ENCODE results near the gene NDOR1. TPM values are rescaled to one million over a fixed set of nuclear protein-coding genes. Genes with fewer than 3 reads are reported as not detected.

NDOR1 gene
- total RNA-seq, 3 donors from 2014 or later (not counting 1 experiment from before 2014, with no cell fraction given): 31.1 to 36.0 (median 31.9) TPM

DNA sequence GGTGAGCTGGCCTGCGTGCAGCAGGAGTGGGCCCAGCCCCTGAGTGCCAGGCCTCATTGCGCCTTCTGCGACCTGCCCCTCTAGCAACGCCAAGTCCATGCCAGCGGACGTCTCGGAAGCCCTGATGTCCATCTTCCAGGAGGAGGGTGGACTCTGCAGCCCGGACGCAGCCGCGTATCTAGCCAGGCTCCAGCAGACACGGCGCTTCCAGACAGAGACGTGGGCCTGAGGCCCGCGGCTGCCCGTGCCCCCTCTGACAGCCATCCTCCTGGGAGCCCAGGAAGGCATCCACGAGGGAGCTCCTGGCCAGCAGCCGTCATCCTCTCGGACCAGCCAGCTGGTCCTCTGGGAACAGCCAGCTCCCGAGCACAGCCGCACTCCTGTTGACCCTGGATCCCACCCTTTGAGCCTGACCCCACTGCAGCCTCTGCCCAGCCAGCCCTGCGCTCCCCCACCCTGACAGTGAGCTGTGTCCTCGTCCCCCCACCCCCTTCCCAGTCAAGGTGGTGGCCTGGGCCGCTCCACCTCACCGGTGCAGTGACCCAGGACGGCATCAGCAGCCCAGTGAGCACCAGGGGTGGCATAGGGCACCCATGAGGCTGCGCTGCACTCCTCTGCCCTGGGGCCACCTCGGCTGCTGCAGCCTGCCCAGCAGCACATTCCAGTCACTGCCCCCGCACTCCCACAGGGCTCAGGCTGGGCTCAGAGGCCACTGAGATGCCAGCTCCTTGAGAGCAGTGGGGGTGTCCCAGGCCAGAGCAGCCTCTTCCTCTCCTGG is 10.9 kb downstream of the NDOR1 start:
- TF ChIP-seq, protein P1, sequence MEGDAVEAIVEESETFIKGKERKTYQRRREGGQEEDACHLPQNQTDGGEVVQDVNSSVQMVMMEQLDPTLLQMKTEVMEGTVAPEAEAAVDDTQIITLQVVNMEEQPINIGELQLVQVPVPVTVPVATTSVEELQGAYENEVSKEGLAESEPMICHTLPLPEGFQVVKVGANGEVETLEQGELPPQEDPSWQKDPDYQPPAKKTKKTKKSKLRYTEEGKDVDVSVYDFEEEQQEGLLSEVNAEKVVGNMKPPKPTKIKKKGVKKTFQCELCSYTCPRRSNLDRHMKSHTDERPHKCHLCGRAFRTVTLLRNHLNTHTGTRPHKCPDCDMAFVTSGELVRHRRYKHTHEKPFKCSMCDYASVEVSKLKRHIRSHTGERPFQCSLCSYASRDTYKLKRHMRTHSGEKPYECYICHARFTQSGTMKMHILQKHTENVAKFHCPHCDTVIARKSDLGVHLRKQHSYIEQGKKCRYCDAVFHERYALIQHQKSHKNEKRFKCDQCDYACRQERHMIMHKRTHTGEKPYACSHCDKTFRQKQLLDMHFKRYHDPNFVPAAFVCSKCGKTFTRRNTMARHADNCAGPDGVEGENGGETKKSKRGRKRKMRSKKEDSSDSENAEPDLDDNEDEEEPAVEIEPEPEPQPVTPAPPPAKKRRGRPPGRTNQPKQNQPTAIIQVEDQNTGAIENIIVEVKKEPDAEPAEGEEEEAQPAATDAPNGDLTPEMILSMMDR (IDR thresholded peaks at IDR 0.05): no peak
- Mint-ChIP-seq H3K4me1 (no peaks in the 10 kb centered on the region), H3K4me3 (no peak overlapping the region), H3K27ac (no peak overlapping the region), H3K27me3 (ENCODE audit: low read depth in 2 of 2) (no peaks in the 10 kb centered on the region), H3K36me3 (no peaks in the 10 kb centered on the region), H3K9me3 (no peaks in the 10 kb centered on the region)
- no peaks in the 10 kb centered on the region for H3K4me1 ChIP-seq (ENCODE audit: control insufficient read depth, insufficient read depth, low read length)
- ATAC-seq (no peak), DNase-seq (no peak)
- H3K27ac ChIP-seq (ENCODE audit: low read length): no peak overlapping the region
- H3K36me3 ChIP-seq (ENCODE audit: control insufficient read depth, insufficient read depth, low read length): no peaks in the 10 kb centered on the region
- 97% methylated on average over 30 of the region's 30 CpGs for WGBS (ENCODE audit: insufficient coverage)
- intact Hi-C loops (cut with micrococcal nuclease): no loop called here
- no peaks in the 10 kb centered on the region for H3K27me3 ChIP-seq (ENCODE audit: control insufficient read depth, insufficient read depth, low read length)
- no peak overlapping the region for H3K4me3 ChIP-seq (ENCODE audit: low read length)
- no peaks in the 10 kb centered on the region for H3K9me3 ChIP-seq (ENCODE audit: control insufficient read depth, insufficient read depth, low read length)

DNA sequence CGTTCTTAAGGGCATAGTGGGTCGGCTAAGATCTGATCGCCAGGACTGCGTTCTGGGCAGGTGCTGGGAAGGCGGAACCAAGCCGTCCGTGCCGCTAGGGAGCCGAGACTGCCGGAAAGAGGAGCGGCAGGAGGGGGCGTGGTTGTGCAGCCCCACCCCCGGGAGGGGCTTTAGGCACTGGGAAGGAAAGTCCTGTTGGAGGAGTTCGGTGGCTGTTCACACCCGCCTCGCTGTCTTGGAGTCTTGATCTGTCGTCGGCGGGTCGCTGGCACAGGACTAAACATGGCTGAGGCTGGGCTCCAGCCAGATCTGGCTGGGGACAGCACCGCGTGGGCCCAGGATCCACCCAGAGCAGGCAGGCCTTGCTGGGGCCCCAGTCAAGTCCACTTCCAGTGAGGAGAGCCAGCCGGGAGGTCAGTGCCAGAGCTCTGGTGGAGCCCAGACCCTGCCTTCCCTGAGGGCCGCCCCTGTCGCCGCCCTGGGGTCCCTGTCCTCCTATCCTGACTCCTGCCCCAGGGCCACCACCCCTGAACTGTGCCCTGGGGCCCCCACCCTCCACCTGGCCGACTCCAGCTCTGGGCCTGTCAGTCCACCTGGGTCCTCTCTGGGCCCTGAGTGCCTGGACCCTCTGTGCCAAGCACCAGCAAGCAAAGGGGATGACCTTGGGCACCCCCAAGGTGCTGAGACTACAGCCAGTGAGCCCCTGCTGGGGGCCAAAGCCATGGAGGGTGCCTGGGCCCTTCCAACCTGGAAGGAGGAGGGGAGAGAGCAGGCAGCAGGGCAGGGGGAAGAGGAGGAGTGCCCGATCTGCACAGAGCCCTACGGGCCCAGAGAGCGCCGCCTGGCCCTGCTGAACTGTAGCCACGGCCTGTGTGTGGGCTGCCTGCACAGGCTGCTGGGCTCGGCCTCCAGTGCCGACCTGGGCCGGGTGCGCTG is 12.0 kb downstream of the NDOR1 start:
- intact Hi-C loops (cut with micrococcal nuclease): no loop called here
- H3K4me1 ChIP-seq (ENCODE audit: control insufficient read depth, insufficient read depth, low read length): peaks cover 4% of the 10 kb centered on the region
- no peaks in the 10 kb centered on the region for H3K27me3 Mint-ChIP-seq (ENCODE audit: low read depth in 2 of 2)
- H3K36me3 ChIP-seq (ENCODE audit: control insufficient read depth, insufficient read depth, low read length): no peaks in the 10 kb centered on the region
- no peaks in the 10 kb centered on the region for H3K9me3 ChIP-seq (ENCODE audit: control insufficient read depth, insufficient read depth, low read length)
- 83% methylated on average over 36 of the region's 36 CpGs for WGBS (ENCODE audit: insufficient coverage)
- H3K4me1 Mint-ChIP-seq: no peaks in the 10 kb centered on the region
- H3K36me3 Mint-ChIP-seq: no peaks in the 10 kb centered on the region
- no peak for ATAC-seq
- no peaks in the 10 kb centered on the region for H3K27me3 ChIP-seq (ENCODE audit: control insufficient read depth, insufficient read depth, low read length)
- H3K4me3 Mint-ChIP-seq: no peak overlapping the region
- H3K27ac ChIP-seq (ENCODE audit: low read length): no peak overlapping the region
- H3K4me3 ChIP-seq (ENCODE audit: low read length): no peak overlapping the region
- DNase-seq: no peak
- H3K27ac Mint-ChIP-seq: no peak overlapping the region
- TF ChIP-seq, protein P1 (IDR thresholded peaks at IDR 0.05): no peak
- H3K9me3 Mint-ChIP-seq: no peaks in the 10 kb centered on the region

DNA sequence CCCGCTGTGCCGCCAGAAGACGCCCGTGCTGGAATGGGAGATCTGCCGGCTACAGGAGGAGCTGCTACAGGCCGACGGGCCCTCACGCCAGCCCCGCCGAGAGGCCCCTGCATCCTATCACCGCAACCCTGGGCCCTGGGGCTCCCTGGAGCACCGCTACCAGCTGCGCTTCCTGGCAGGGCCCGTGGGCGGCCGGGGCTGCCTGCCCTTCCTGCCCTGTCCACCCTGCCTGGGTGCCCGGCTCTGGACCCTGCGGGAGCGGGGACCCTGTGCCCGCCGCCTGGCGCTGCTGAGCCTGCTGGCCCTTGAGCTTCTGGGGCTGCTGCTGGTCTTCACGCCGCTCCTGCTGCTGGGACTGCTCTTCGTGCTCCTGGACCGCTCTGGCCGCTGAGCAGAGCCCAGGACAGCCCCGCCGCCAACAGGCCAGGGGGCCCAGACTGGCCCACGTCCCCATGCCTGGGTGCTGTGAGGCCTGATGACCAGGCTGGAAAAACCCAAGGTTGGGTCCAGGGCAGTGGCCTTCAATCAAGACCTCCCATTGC is 12.8 kb downstream of the NDOR1 start:
- Mint-ChIP-seq H3K9me3 (no peaks in the 10 kb centered on the region), H3K27ac (no peak overlapping the region), H3K36me3 (no peaks in the 10 kb centered on the region), H3K27me3 (ENCODE audit: low read depth in 2 of 2) (no peaks in the 10 kb centered on the region), H3K4me1 (peaks cover 0 to 6% of the 10 kb centered on the region in 2 donors), H3K4me3 (no peak overlapping the region)
- no peak for DNase-seq
- 95% methylated on average over 30 of the region's 30 CpGs for WGBS (ENCODE audit: insufficient coverage)
- H3K27me3 ChIP-seq (ENCODE audit: control insufficient read depth, insufficient read depth, low read length): no peaks in the 10 kb centered on the region
- no peak overlapping the region for H3K27ac ChIP-seq (ENCODE audit: low read length)
- no peak overlapping the region for H3K4me3 ChIP-seq (ENCODE audit: low read length)
- no peak for ATAC-seq
- TF ChIP-seq, protein P1 (IDR thresholded peaks at IDR 0.05): no peak
- no peaks in the 10 kb centered on the region for H3K36me3 ChIP-seq (ENCODE audit: control insufficient read depth, insufficient read depth, low read length)
- H3K4me1 ChIP-seq (ENCODE audit: control insufficient read depth, insufficient read depth, low read length): peaks cover 10% of the 10 kb centered on the region
- intact Hi-C loops (cut with micrococcal nuclease): no loop called here
- no peaks in the 10 kb centered on the region for H3K9me3 ChIP-seq (ENCODE audit: control insufficient read depth, insufficient read depth, low read length)
